ENCODE results near the gene ABCD3.

DNA sequence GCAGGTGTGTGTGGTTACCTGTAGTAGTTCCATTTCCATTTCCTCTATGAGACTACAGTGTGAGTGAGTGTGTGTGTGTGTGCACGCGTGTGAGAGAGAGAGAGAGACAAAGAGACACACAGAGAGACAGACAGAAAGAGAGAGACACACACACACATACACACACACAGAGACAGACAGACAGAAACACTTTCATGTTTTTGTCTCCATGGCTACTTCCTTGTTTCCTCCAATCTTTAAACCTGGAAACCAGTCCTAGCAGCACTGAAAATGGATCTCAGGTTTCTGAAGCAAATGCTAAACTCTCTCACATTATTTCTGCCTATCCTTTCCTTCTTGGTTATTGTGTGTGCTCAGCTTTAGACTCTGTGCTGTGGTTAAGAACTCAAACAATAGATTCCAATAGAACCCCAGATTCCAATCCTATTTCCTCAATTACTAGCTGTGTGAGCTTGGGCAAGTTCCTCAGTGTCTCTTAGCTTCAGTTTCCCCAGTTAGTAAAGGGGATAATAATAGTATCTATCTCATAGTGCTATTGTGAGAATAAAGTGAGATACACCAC lies 22.4 kb upstream of the ABCD3 start:
- TF ChIP-seq CTCF (IDR thresholded peaks at IDR 0.05) (no peak), POLR2A (IDR thresholded peaks at IDR 0.05) (no peak)

All from lower leg skin (tissue), 3 donors.